ENCODE data around the gene MRI1.

Gene MRI1

GRCh38 chr19:13794757-13795589 lies 30.7 kb downstream of the MRI1 start, which contains the start of gene ZSWIM4:
ZSWIM4 (plus strand) TSS chr19:13795443; CDS start chr19:13795649, 206 bp downstream.
- peak; percentile 99 for DNase-seq (ENCODE audit: low spot score)

GRCh38 chr19:13795595-13796300 lies 31.4 kb downstream of the MRI1 start:
- DNase-seq (ENCODE audit: low spot score), result peak; percentile 22

- DNase-seq (ENCODE audit: low spot score), result peak; percentile 93
Observed at GRCh38 chr19:13796301-13797057, 32.2 kb downstream of the MRI1 start.

- DNase-seq (ENCODE audit: low spot score), result no peak
Observed at GRCh38 chr19:13797058-13797440, 32.7 kb downstream of the MRI1 start.

- no peak for DNase-seq (ENCODE audit: low spot score)
Observed at GRCh38 chr19:13797870-13798269, 33.5 kb downstream of the MRI1 start.

- no peak for DNase-seq (ENCODE audit: low spot score)
Observed at GRCh38 chr19:13799669-13800068, 35.3 kb downstream of the MRI1 start.

GRCh38 chr19:13803038-13803437 lies 38.7 kb downstream of the MRI1 start:
- no peak for DNase-seq (ENCODE audit: low spot score)

GRCh38 chr19:13804830-13805683 lies 40.7 kb downstream of the MRI1 start:
- no peak for DNase-seq (ENCODE audit: low spot score)

GRCh38 chr19:13806728-13807127 lies 42.4 kb downstream of the MRI1 start:
- no peak for DNase-seq (ENCODE audit: low spot score)

GRCh38 chr19:13807421-13808021 lies 43.2 kb downstream of the MRI1 start:
- no peak for DNase-seq (ENCODE audit: low spot score)

- no peak for DNase-seq (ENCODE audit: low spot score)
Observed at GRCh38 chr19:13808856-13809255, 44.5 kb downstream of the MRI1 start.

GRCh38 chr19:13812544-13812943 lies 48.2 kb downstream of the MRI1 start:
- no peak for DNase-seq (ENCODE audit: low spot score)

- no peak for DNase-seq (ENCODE audit: low spot score)
Observed at GRCh38 chr19:13813147-13813546, 48.8 kb downstream of the MRI1 start.

GRCh38 chr19:13814550-13814949 lies 50.2 kb downstream of the MRI1 start:
- DNase-seq (ENCODE audit: low spot score), result no peak

GRCh38 chr19:13817018-13817614 lies 52.8 kb downstream of the MRI1 start:
- DNase-seq (ENCODE audit: low spot score), result no peak

- DNase-seq (ENCODE audit: low spot score), result no peak
Observed at GRCh38 chr19:13817615-13818371, 53.5 kb downstream of the MRI1 start.

GRCh38 chr19:13819238-13819637 lies 54.9 kb downstream of the MRI1 start:
- no peak for DNase-seq (ENCODE audit: low spot score)

- no peak for DNase-seq (ENCODE audit: low spot score)
Observed at GRCh38 chr19:13821292-13821691, 57.0 kb downstream of the MRI1 start.

GRCh38 chr19:13823256-13823655 lies 58.9 kb downstream of the MRI1 start:
- DNase-seq (ENCODE audit: low spot score), result no peak
